ENCODE data around the gene GRHL1. TPM values are rescaled to one million over a fixed set of nuclear protein-coding genes. Genes with fewer than 3 reads are reported as not detected.

Gene GRHL1
- total RNA-seq, 2 experiments from 2014 or later, result 0.28 to 0.38 TPM

GRCh38 chr2:9975805-9976447 is 24.4 kb downstream of the GRHL1 start:
- no peaks in the 10 kb centered on the region for H3K27me3 ChIP-seq (ENCODE audit: control insufficient read depth in 1 of 2, insufficient read depth in 2 of 2, low read length in 2 of 2)
- no peak overlapping the region for H3K27ac ChIP-seq (ENCODE audit: low read depth in 1 of 2, low read length in 2 of 2)
- no peak overlapping the region for H3K27ac Mint-ChIP-seq
- H3K4me1 Mint-ChIP-seq (ENCODE audit: low read depth), result peaks cover 14% of the 10 kb centered on the region
- no peak for ATAC-seq (ENCODE audit: poor library complexity)
- no peaks in the 10 kb centered on the region for H3K9me3 Mint-ChIP-seq
- peaks cover 3% of the 10 kb centered on the region for H3K4me1 ChIP-seq (ENCODE audit: insufficient read depth, low read length)
- H3K36me3 Mint-ChIP-seq (ENCODE audit: low read depth), result no peaks in the 10 kb centered on the region
- no peaks in the 10 kb centered on the region for H3K36me3 ChIP-seq (ENCODE audit: insufficient read depth, low read length)
- no peak for TF ChIP-seq CTCF (IDR thresholded peaks at IDR 0.05)
- no peaks in the 10 kb centered on the region for H3K9me3 ChIP-seq (ENCODE audit: control insufficient read depth in 1 of 2, insufficient read depth in 1 of 2, low read length in 2 of 2)
- no peak overlapping the region for H3K4me3 Mint-ChIP-seq
- intact Hi-C loops (cut with DNase I, micrococcal nuclease), result no loop called here
- H3K27me3 Mint-ChIP-seq, result peaks cover 11% of the 10 kb centered on the region
- no peak overlapping the region for H3K4me3 ChIP-seq (ENCODE audit: low read length)
- no peak for DNase-seq
- ChIA-PET POLR2A (no interaction called here), CTCF (interaction anchor here (1.9 kb wide), 1 partner anchor 8 kb away, joined by 8 read pairs; no protein-coding TSS in a partner anchor)

- H3K9me3 ChIP-seq (ENCODE audit: control insufficient read depth in 1 of 2, insufficient read depth in 1 of 2, low read length in 2 of 2), result no peaks in the 10 kb centered on the region
- no peak for TF ChIP-seq CTCF (IDR thresholded peaks at IDR 0.05)
- Mint-ChIP-seq H3K9me3 (no peaks in the 10 kb centered on the region), H3K4me3 (peak overlapping the region; percentile 70), H3K27me3 (peaks cover 15% of the 10 kb centered on the region), H3K4me1 (ENCODE audit: low read depth) (peaks cover 20% of the 10 kb centered on the region), H3K36me3 (ENCODE audit: low read depth) (no peaks in the 10 kb centered on the region), H3K27ac (no peak overlapping the region)
- H3K4me1 ChIP-seq (ENCODE audit: insufficient read depth, low read length), result peaks cover 7% of the 10 kb centered on the region
- no peak overlapping the region for H3K27ac ChIP-seq (ENCODE audit: low read depth in 1 of 2, low read length in 2 of 2)
- H3K36me3 ChIP-seq (ENCODE audit: insufficient read depth, low read length), result no peaks in the 10 kb centered on the region
- H3K27me3 ChIP-seq (ENCODE audit: control insufficient read depth in 1 of 2, insufficient read depth in 2 of 2, low read length in 2 of 2), result no peaks in the 10 kb centered on the region
- ATAC-seq (ENCODE audit: poor library complexity), result no peak
- intact Hi-C loops (cut with DNase I, micrococcal nuclease), result loop anchor here (5.0 to 10.0 kb wide), 3 partner anchors 168 to 457 kb away; no protein-coding TSS in a partner anchor
- peak in 2 of 14 experiments; percentile 13 to 15 for DNase-seq
- H3K4me3 ChIP-seq (ENCODE audit: low read length), result no peak overlapping the region
- ChIA-PET CTCF (no interaction called here), POLR2A (interaction anchor here (1.2 kb wide), 1 partner anchor 10 kb away, joined by 3 read pairs; no protein-coding TSS in a partner anchor)
These were observed 28.5 kb downstream of the GRHL1 start for GRCh38 chr2:9979977-9980376.

GRCh38 chr2:9980520-9980919 is 29.0 kb downstream of the GRHL1 start:
- no peak for TF ChIP-seq CTCF (IDR thresholded peaks at IDR 0.05)
- DNase-seq, result no peak
- H3K27ac Mint-ChIP-seq, result no peak overlapping the region
- Histone ChIP-seq H3K27ac (ENCODE audit: low read depth in 1 of 2, low read length in 2 of 2) (no peak overlapping the region), H3K9me3 (ENCODE audit: control insufficient read depth in 1 of 2, insufficient read depth in 1 of 2, low read length in 2 of 2) (no peaks in the 10 kb centered on the region), H3K4me3 (ENCODE audit: low read length) (no peak overlapping the region), H3K36me3 (ENCODE audit: insufficient read depth, low read length) (no peaks in the 10 kb centered on the region), H3K4me1 (ENCODE audit: insufficient read depth, low read length) (peaks cover 7% of the 10 kb centered on the region), H3K27me3 (ENCODE audit: control insufficient read depth in 1 of 2, insufficient read depth in 2 of 2, low read length in 2 of 2) (no peaks in the 10 kb centered on the region)
- H3K4me3 Mint-ChIP-seq, result no peak overlapping the region
- no peaks in the 10 kb centered on the region for H3K9me3 Mint-ChIP-seq
- POLR2A ChIA-PET, result no interaction called here
- H3K36me3 Mint-ChIP-seq (ENCODE audit: low read depth), result no peaks in the 10 kb centered on the region
- intact Hi-C loops (cut with DNase I, micrococcal nuclease), result loop anchor here (5.0 to 10.0 kb wide), 3 partner anchors 168 to 457 kb away; no protein-coding TSS in a partner anchor
- H3K4me1 Mint-ChIP-seq (ENCODE audit: low read depth), result peaks cover 20% of the 10 kb centered on the region
- ATAC-seq (ENCODE audit: poor library complexity), result no peak
- peaks cover 15% of the 10 kb centered on the region for H3K27me3 Mint-ChIP-seq
- CTCF ChIA-PET, result no interaction called here
